Lung microvascular endothelial cell (primary cell): ENCODE measurements around the gene BMP8B. TPM values are rescaled to one million over a fixed set of nuclear protein-coding genes. Genes with fewer than 3 reads are reported as not detected.
"Not testable (repeated sequence)": the region's sequence is repeated elsewhere in the genome, so short reads cannot be mapped to it uniquely, and the experiment has no call there.

Experiments
- DNase-seq, 2 donors: peaks; one replicate each; pipeline versions ENCODE4 v3.0.0 to v3.0.0-alpha.2; 2010; ENCODE audit warnings: low read depth in 2 of 2
- total RNA-seq: library from RNA; depleted of rRNA; stranded (reverse); fragments of >200 nt; gene quantifications from 2 replicates; pipeline ENCODE4 v1.2.1, GENCODE V29; 2014

Gene BMP8B
- total RNA-seq, 1 donor from 2014 or later: 0.20 TPM

DNA sequence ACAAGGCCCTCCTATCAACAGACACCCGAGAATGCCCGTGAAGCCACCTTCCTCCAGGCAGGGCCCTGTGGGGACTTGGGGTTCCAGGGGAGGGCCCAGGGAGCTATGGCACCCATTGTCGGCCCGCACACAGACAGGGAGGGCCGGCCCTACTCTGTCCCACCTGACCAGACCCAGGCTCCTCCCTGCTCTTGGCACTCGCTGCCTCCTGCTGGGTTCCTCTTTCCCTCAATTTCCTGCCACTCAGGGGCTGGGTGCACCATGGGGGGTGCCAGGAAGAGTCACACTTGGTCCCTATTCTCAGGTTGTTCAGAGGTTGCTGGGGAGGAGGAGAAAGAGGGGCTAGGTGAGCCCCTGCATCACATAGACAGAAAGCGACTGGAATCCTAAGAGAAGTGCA, 9.5 kb downstream of the BMP8B start:
- no peak for DNase-seq

DNA sequence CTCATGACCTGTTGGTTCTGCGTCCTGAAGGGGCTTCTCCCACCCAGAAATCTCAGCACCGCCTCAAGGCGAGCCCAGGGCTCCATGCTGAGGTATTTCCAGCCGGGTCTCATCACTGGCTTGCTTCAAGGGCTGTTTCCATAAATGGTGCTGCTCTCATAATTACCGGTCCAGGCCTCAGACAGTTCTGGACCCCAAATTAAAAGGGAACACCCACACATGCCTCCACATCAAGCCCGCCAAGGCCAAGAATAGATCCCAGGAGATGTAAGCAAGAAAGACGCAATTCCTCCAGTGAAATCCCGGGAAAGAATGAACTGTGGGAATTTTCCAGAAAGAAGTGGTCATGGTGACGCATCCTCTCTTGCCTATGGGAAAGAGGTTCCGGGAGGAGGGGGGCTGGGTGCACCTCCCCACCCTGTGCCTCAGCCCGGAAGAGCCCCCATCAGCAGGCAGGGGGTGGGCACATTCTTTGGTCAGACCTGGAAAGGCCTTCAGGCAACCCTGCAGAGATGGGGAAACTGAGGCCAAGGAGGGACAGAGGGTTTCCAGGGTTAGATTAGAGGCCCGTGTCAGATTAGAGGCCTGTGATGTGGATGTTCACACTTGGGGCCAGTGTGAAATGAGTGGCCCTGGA, 10.1 kb downstream of the BMP8B start:
- not testable (repeated sequence) for DNase-seq

DNA sequence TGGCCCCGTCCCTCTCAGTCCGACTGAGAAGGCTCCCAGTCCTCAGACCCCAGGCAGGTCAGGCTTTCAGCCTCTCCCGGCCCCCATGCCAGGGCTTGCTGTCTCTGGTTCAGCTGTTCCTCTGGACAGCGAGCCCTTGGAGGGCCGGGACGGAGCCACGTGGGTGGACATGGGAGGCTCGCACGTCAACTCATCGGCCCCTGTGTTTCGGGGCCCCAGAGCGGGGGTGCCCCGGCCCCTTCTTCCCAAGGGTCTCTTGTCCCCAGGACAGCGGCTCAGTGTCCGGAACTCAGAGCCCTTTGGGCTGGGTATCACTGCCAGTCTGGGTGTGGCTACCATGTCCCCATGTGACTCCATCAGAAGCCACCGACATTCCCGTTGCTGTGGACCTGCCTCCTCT, 10.8 kb downstream of the BMP8B start:
- DNase-seq: not testable (repeated sequence)

DNA sequence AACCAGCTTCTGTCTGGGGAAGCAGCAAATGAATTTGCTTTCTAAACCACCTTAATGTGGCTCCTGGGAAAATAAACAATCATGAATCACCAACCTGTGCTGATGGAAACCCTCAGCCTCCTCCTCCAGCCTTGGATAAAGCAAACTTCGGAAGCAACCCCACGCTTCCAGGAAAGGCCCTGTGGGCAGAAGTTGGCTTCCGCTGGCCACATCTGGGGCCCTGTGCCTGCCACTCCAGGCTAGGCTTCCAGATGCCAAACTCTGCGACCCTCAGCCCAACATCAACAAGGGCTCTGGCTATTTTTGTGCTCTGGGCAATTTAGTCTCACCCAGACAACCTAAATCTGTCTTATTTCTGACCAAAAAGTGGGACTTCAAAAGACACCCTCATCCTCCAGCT, 11.4 kb downstream of the BMP8B start:
- DNase-seq: no peak

DNA sequence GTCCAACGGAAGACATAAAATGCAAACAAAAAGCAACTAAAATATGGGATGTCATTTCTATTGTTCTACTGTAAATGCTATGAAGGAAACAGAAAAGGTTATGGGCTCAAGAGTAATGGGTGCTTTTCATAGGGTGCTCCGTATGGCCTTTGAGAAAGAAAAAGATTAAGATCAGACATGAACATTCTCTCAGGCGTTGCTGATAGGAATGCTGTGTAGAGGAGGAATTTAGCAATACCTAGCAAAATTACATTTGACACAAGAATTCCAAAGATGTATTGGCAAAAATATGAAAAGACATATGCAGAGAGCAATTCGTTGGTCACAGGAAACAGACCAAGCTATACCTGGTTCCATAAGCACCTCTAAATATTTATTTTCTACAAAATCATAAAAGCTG, 11.8 kb downstream of the BMP8B start:
- DNase-seq: no peak

DNA sequence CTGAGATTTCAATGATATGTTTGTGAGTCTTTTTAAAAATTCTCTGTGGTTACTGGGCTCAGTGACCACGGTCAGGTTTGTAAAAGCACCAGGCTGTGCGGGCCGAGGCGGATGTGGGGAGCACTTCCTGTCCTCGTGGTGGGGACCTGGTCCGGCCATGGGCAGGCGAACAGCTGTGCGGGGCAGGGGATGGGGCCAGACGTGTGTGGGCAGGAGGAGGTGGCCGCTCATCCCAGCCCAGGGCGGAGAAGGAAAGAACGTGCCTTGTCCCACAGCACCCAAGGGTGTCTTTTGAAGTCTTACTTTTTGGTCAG, 12.3 kb downstream of the BMP8B start:
- no peak for DNase-seq

DNA sequence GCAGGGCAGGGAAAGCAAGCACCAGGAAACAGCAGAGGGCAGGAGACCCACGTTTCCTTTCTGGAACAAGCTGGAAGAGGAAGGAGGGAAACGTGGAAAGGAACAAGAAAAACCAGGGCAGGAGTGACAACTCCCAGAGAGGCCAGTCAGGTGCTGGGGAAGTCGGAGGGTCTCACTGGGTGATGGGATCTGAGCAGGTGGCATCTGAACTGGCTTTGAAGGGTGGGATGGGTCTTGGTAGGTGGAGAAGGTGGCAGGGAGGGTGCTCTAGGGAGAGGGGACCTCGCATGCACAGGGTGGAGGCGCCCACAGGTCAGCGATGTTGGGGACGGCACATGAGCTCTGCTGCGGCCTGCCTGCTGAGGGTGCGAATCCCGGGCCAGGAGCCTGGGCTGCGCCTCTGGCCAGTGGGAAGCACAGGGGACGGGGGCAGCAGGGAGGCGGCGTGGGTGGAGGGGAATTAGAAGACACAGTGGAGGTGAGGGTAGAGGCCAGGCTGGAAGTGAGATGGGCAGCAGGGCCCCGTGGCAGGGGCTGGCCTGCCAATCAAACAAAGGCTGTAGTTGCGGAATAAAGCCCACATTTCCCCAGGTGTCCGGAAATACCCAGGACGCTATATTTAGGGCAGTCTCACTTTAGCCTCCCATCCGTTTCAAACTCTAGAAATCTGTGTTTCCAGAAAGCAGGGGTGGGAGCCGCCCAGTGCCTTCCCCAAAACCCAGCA, 12.8 kb downstream of the BMP8B start:
- DNase-seq: not testable (repeated sequence)

DNA sequence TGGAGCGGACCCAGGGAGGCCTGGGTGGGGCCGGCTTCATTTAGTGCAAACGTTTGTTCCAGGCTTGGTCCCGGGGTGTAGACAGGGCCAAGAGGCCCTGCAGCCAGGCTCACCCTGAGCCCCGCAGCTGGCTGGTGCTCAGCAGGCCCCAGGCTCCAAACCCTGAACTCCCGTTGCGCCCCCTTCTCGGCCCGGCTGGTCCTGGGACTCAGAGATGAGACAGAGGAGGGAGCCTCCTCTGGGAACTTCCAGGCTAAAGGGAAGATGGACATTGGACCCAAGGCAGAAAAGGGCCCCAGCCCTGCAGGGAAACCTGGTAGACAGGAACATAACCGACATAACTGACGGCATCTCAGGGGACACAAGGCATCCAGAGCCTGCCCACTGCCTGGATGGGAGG, 13.5 kb downstream of the BMP8B start:
- DNase-seq: not testable (repeated sequence)

DNA sequence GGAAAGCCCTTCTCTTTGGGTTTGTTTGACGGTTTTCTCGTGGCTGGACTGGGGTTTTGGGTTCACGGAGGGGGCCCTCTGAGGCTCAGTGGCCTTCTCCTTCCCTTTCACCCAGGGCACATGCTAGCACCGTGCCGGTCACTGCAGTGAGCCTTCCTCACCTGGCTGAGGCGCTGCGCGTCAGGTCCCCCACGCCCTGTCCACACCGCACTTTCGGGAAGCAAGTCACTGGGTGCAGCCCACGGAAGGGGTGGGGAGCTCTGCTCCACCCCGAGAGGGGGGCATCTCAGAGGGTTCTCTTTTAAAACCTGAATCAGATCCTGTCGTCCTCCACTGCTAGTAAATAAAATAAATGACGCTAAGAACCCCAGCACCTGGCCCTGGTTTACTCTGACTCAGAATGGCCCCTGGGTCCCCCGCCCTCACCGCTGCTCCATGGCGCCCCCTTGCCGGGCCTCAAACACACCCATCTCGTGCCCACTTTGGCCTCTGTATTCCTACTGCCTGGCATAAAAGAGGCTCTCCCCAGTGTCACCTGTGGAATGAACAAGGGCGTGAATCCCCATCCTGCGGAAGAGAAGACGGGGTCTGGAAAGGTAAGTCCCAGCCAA, 15.2 kb downstream of the BMP8B start:
- not testable (repeated sequence) for DNase-seq

DNA sequence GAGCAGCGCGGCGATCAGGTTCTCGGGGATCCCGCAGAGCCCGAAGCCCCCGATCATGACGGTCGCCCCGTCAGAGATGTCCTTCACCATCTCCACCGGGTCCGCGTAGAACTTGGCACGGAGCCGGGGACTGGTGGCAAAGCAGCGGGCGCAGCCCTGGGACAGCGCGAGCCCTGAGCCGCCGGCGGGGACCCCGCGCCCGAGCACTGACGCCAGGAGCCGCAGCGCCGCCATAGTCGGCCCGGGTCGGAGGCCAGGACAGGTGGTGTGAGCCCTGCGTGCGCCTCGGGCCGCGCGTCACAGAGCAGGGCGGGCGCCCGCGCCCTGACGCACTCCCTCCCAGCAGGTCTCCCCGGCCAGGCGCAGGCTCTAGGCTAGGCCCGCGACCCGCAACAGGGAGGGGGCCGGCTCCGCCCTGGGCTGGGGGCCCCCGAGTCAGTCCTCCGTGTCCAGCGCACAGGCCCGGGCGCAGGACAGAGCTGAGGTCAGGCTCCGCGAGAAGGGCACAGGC, 17.6 kb downstream of the BMP8B start, which contains the start of gene OXCT2:
TSS of gene OXCT2 (minus strand) at position 327 of the 511 bp plus-strand sequence. CDS start at position 234, 93 bp downstream.
- not testable (repeated sequence) for DNase-seq

DNA sequence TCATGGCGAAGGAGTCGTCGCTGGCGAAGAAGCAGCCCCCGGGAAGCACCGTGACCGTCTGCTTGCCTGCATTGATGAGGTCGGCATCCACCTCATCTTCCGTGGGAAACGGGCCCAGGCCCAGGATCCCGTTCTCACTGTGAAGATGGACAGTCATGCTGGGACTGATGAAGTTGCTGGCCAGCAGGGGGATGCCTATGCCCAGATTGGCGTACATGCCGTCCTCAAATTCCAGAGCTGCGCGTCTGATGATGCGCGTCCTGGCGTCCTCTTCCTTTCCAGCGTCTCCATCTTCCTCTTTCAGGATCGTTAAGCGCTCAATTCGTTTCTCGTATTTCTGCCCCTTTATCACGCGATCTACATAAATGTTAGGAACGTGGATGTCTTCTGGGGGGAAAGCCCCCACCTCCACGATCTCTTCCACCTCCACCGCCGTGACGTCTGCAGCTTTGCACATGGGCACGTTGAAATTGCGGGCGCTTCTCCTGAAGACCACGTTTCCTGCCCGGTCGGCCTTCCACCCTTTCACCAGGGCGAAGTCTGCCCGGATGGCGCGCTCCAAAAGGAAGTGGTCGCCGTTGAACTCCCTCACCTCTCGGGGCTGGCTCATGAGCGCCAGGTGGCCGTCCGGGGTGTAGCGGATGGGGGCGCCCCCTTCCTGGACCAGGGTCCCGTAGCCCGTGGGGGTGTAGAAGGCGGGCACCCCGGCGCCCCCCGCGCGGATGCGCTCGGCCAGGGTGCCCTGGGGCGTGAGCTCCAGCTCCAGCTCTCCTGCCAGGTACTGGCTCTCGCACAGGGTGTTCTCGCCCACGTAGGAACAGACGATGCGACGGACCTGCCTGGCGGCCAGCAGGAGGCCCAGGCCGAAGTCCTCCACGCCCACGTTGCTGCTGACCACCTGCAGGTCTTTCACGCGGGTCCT, 18.3 kb downstream of the BMP8B start:
- DNase-seq: not testable (repeated sequence)

DNA sequence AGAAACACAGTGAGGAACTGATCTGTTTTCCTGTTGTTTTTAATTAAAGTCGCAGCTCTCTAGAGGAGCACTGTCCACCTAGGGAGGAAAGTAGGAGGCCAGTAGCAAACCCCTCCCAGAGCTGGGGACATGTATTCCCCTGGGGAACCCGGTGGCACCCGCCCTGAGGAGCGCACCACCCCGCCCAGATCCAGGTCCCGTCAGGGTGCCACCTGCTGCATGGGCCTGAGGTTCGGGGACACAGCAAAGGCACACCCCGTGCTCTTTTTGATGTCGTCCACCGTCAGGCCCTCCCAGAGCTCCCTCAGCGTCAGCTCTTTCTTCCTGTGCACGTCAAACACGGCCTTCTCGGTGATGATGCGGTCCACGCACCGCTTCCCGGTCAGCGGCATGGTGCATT, 19.2 kb downstream of the BMP8B start:
- not testable (repeated sequence) for DNase-seq

DNA sequence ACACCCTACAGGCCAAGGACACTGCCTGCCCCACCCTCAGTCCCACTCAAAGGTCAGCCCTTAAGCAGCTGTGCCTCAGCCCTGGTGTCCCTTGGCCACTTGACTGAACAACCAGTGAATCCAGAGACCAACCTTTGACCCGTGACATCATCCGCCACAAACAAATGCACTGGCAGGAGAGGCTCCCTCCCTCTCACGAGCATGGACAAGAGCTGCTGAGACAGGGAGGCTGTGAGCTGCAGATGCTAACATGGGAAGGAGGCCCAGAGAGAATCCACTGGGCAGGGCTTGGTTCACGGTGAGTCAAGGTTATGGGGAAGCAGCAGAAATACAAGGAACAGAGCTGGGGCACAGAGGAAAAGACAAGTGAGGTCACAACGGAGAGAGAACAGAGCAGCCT, 22.2 kb downstream of the BMP8B start:
- DNase-seq: not testable (repeated sequence)

DNA sequence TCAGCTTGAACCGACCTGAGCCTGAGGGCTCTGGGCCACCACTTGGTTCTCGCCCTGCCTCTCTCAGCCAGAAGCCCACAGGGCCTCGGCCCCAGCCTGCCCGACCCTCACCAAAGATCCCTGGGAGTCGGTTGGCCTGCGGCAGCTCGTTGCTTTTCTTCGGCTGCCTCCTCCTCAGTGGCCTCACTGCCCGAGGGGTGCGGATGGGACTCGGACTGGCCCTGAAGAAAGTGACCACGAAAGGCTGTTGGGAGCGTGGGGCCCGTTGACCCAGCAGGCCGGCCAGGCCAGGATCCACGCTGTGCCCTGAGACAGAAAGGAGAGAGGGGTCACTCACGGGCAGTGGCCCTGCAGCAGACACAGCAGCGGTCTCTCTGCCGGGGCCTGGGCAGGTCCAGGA, 24.2 kb downstream of the BMP8B start:
- not testable (repeated sequence) for DNase-seq

DNA sequence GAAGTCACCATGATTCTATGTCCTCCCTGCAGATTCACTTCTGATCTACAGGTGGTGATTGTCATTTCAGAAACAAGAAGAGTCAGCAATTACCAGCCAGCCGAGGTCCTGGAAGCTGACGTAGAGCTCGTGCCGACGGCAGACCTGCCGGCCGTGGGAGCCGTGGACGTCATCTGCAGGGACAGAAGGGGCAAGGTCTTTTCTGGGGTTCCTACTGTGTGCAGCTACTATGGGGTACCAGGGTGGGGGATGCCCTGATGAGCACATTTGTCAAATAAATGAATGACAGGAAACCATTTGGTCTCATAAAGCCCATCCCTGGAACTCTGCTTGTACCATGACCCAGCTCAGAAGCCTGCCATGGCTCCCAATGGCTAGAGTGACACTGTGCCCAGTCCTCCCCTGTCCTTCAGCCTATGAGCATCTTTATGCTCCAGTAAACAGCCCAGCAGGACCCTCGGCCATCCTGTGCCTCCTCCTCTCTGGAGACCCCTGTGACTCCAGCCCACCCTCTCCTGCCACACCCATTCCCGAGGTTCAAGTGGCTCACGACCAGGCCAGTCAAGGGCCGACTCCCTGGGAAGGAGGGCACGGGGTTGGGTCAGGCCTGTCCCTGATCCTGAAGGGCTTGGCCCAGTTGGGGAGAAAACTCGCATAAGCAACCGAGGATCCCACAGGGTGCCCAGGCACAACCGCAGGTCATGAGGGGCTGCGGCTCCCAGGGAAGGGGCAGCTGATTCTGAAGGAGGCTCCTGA, 24.9 kb downstream of the BMP8B start:
- DNase-seq: not testable (repeated sequence)

DNA sequence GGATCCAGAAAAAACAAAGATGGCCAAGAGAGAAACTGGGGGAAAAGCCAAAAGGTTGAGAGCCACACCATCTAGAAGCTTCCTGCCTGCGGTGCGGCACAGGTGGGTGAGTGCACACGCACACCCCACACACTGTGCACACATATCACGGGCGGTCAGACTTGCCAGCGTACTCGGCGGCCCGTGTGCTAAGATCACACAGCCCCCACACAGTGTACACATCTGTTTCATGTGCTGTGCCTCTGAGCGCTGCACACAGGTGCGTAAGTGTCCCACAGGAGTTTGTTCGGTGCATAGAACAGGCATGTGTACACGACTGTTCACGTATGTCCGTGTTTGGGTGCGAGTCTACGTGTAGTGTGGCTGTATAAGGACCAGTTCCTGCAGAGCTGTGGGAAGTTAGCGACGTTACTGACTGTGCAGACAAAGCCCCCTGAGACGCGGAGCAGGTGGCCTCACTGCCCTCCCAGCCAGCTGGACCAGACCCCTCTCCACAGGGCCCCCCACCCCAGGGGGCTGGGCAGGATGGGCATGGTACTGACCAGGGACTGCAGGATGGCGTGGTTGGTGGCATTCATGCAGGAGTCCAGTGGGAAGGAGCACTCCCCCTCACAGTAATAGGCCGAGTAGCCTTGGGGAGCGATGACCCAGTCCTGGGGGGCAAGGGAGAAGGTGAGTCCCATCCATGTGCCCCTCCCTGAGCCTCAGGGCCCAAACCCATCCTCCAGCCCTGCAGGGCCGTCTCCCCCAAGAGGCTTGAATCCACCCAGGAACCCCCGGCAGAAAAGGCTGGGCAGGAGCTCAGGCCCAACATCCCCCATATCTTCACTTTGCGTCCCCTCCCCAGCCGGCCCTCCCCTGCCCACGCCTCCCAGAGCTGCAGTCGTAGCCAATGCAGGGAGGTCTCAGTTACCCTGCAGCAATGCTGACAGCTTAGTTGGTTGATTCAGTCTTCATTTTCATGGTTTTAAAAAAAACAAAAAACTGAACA, 25.8 kb downstream of the BMP8B start:
- DNase-seq: no peak

DNA sequence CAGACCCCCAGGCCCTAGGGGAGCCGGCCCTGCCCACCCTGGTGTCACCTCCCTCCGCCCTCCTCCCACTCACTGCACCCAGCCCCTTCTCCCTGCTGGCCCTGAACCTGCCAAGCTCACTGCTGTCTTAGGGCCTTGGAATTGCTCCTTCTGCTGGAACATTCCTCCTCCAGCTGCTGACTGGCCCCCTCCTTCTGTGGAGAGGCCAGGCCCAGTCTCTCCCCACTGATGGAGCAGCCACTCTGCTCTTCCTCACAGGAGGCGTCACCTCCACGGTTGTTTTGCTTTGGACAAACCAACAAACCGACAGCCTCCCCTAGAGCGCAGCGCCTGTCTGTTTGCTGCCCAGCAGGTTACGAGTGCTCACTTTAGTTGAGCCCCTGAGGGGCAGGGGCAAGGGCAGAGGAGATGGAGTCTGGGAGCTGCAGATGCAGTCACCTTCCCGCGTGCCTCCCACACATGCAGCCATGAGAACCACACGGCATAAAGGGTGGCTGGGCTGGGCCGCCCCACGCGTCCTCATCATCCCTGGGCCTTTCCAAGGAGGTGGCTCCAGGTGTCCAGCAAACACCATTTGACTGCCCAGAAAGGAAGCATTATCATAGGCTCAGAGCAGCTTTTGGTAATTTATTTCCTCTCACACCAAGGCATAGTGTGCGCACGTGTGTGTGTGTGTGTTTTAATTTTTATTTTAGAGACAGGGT, 27.0 kb downstream of the BMP8B start:
- no peak for DNase-seq

DNA sequence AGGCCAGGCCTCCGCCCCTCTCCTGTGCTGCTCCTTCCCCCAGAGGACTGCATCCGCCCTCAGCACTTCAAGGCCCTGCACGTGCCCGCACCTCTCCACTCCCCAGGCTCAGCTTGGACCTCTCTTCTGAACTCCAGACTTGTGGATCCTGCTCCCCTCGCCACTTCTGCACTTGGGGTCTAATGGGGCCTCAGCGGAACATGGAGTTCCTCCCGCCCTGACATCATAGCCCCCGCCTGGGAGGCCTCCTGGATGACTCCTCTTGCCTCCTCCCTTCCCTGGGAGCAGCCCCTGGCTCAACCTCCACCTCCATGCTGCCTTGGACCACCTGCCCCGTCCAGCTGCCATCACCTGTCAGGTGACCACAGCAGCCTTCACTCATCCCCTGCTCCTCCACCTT, 27.6 kb downstream of the BMP8B start:
- DNase-seq: no peak
